Measurements from ENCODE around the gene HSD3B2.

- TF ChIP-seq, protein P1, sequence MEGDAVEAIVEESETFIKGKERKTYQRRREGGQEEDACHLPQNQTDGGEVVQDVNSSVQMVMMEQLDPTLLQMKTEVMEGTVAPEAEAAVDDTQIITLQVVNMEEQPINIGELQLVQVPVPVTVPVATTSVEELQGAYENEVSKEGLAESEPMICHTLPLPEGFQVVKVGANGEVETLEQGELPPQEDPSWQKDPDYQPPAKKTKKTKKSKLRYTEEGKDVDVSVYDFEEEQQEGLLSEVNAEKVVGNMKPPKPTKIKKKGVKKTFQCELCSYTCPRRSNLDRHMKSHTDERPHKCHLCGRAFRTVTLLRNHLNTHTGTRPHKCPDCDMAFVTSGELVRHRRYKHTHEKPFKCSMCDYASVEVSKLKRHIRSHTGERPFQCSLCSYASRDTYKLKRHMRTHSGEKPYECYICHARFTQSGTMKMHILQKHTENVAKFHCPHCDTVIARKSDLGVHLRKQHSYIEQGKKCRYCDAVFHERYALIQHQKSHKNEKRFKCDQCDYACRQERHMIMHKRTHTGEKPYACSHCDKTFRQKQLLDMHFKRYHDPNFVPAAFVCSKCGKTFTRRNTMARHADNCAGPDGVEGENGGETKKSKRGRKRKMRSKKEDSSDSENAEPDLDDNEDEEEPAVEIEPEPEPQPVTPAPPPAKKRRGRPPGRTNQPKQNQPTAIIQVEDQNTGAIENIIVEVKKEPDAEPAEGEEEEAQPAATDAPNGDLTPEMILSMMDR (IDR thresholded peaks at IDR 0.05), result no peak
- TF ChIP-seq POLR2AphosphoS5 (IDR thresholded peaks at IDR 0.05), result no peak
- TF ChIP-seq POLR2A (IDR thresholded peaks at IDR 0.05), result no peak
- TF ChIP-seq EP300 (IDR thresholded peaks at IDR 0.05), result no peak
Observed at GRCh38 chr1:119422631-119423030, 7.7 kb downstream of the HSD3B2 start.

Measured in sigmoid colon (tissue), 4 donors.